ENCODE measurements around the gene KRT10. TPM values are rescaled to one million over a fixed set of nuclear protein-coding genes. Genes with fewer than 3 reads are reported as not detected.

Gene KRT10
- total and polyA plus RNA-seq, 2 donors: 21.1 to 445 TPM

GRCh38 chr17:40779181-40779909, 43.1 kb downstream of the KRT10 start:
- H3K9me3 ChIP-seq (ENCODE audit: control insufficient read depth in 2 of 2, insufficient read depth in 1 of 2, low read length in 1 of 2): no peaks in the 10 kb centered on the region
- no peak overlapping the region for H3K4me3 ChIP-seq (ENCODE audit: low read length in 2 of 2)
- H3K27me3 ChIP-seq (ENCODE audit: control insufficient read depth in 2 of 2, insufficient read depth in 1 of 2, low read length in 1 of 2): peaks cover 4 to 25% of the 10 kb centered on the region in 2 donors
- DNase-seq (ENCODE audit: low read depth in 6 of 9, low spot score in 9 of 9): peak in 1 of 9 donors; percentile 9
- H3K27ac ChIP-seq (ENCODE audit: low read depth in 1 of 2, low read length in 1 of 2): no peak overlapping the region
- 32% methylated on average over 37 of the region's 37 CpGs for WGBS
- H3K4me1 ChIP-seq (ENCODE audit: control insufficient read depth in 2 of 2, insufficient read depth in 2 of 2, low read length in 2 of 2): no peaks in the 10 kb centered on the region
- H3K36me3 ChIP-seq (ENCODE audit: control insufficient read depth in 2 of 2, insufficient read depth in 2 of 2, low read length in 1 of 2): no peaks in the 10 kb centered on the region

DNA sequence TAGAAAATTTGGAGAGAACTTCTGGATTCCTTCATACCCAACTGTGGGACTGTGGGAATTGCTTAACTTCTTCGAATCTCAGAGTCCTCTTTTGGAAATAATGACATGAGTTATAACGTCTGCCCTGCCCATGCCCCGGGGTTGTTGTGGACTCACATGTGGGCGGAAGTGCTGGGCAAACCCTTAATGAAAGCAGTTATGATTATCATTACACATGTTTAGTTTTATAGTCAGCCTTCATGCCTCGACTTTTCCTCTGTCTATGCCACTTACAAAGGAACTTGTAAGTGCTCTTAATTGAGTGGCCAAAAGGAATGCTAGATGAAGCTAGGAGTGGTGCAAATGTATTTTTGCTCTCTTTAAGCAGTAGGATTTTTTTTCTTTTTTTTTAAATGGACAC, 44.0 kb downstream of the KRT10 start:
- Histone ChIP-seq H3K36me3 (ENCODE audit: control insufficient read depth in 2 of 2, insufficient read depth in 2 of 2, low read length in 1 of 2) (no peaks in the 10 kb centered on the region), H3K9me3 (ENCODE audit: control insufficient read depth in 2 of 2, insufficient read depth in 1 of 2, low read length in 1 of 2) (no peaks in the 10 kb centered on the region), H3K27ac (ENCODE audit: low read depth in 1 of 2, low read length in 1 of 2) (no peak overlapping the region), H3K4me3 (ENCODE audit: low read length in 2 of 2) (no peak overlapping the region), H3K27me3 (ENCODE audit: control insufficient read depth in 2 of 2, insufficient read depth in 1 of 2, low read length in 1 of 2) (peaks cover 4 to 25% of the 10 kb centered on the region in 2 donors), H3K4me1 (ENCODE audit: control insufficient read depth in 2 of 2, insufficient read depth in 2 of 2, low read length in 2 of 2) (no peaks in the 10 kb centered on the region)
- DNase-seq (ENCODE audit: low read depth in 6 of 9, low spot score in 9 of 9): no peak
- 89% methylated on average over 5 of the region's 5 CpGs for WGBS

- no peaks in the 10 kb centered on the region for H3K36me3 ChIP-seq (ENCODE audit: control insufficient read depth in 2 of 2, insufficient read depth in 2 of 2, low read length in 1 of 2)
- H3K4me3 ChIP-seq (ENCODE audit: low read length in 2 of 2): no peak overlapping the region
- no peaks in the 10 kb centered on the region for H3K4me1 ChIP-seq (ENCODE audit: control insufficient read depth in 2 of 2, insufficient read depth in 2 of 2, low read length in 2 of 2)
- WGBS: 94% methylated on average over 3 of the region's 3 CpGs
- DNase-seq (ENCODE audit: low read depth in 6 of 9, low spot score in 9 of 9): no peak
- H3K27ac ChIP-seq (ENCODE audit: low read depth in 1 of 2, low read length in 1 of 2): no peak overlapping the region
- H3K27me3 ChIP-seq (ENCODE audit: control insufficient read depth in 2 of 2, insufficient read depth in 1 of 2, low read length in 1 of 2): peaks cover 4 to 25% of the 10 kb centered on the region in 2 donors
- H3K9me3 ChIP-seq (ENCODE audit: control insufficient read depth in 2 of 2, insufficient read depth in 1 of 2, low read length in 1 of 2): no peaks in the 10 kb centered on the region
These were observed 44.4 kb downstream of the KRT10 start for GRCh38 chr17:40777971-40778370.

- H3K4me3 ChIP-seq (ENCODE audit: low read length in 2 of 2): no peak overlapping the region
- no peak for DNase-seq (ENCODE audit: low read depth in 6 of 9, low spot score in 9 of 9)
- no peaks in the 10 kb centered on the region for H3K36me3 ChIP-seq (ENCODE audit: control insufficient read depth in 2 of 2, insufficient read depth in 2 of 2, low read length in 1 of 2)
- no peaks in the 10 kb centered on the region for H3K4me1 ChIP-seq (ENCODE audit: control insufficient read depth in 2 of 2, insufficient read depth in 2 of 2, low read length in 2 of 2)
- peaks cover 4 to 26% of the 10 kb centered on the region in 2 donors for H3K27me3 ChIP-seq (ENCODE audit: control insufficient read depth in 2 of 2, insufficient read depth in 1 of 2, low read length in 1 of 2)
- H3K9me3 ChIP-seq (ENCODE audit: control insufficient read depth in 2 of 2, insufficient read depth in 1 of 2, low read length in 1 of 2): no peaks in the 10 kb centered on the region
- 88% methylated on average over 7 of the region's 7 CpGs for WGBS
- H3K27ac ChIP-seq (ENCODE audit: low read depth in 1 of 2, low read length in 1 of 2): no peak overlapping the region
These were observed 45.0 kb downstream of the KRT10 start for GRCh38 chr17:40777459-40777858.

DNA sequence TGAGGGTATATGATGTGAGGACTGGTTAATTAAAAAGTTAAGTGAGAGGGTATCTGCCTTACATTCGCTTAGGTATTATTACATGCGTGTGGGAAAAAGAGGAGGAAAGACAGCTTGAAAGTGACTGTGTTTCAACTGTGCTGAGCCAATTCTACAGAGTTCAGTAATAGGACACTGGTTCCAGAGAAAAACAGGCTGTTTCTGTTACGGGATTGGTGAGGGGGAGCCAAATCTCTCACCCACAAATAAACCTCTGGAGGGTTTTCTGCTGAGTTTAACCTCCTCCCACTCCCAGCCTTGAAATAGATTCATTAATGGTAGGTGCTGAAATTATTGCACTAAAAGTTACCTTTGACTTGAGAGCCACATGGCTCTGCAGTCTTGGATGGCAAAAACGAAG, 46.5 kb downstream of the KRT10 start:
- H3K27me3 ChIP-seq (ENCODE audit: control insufficient read depth in 2 of 2, insufficient read depth in 1 of 2, low read length in 1 of 2): peaks cover 4 to 27% of the 10 kb centered on the region in 2 donors

DNA sequence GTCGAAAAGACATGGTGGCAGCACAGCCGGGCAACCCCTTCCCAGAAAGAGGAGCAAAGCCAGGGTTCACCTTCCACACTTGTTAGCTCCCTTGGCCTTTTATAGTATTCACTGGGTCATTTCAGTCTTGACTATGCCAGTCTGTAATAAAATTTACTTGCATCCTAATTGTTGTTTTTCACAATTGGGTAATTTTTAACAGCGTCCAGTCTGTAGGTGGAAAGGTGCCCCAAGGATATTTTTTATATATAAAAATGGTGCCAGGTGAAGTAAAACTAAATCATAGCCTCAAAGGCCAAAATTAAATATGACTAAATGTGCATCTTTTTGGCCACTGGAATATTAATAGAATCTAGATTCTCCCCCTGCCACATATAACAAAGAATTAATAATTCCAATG, 50.3 kb downstream of the KRT10 start, which contains the start of gene KRT26:
Gene KRT26, minus strand, starts transcription at position 101 of the 400 bp plus-strand sequence. Its CDS starts 88 bp downstream, at position 13.
- H3K4me3 ChIP-seq (ENCODE audit: low read length in 2 of 2): no peak within 1 kb of the TSS
- H3K4me1 ChIP-seq (ENCODE audit: control insufficient read depth in 2 of 2, insufficient read depth in 2 of 2, low read length in 2 of 2): no peaks in the 10 kb centered on the region
- H3K27me3 ChIP-seq (ENCODE audit: control insufficient read depth in 2 of 2, insufficient read depth in 1 of 2, low read length in 1 of 2): peaks cover 0 to 5% of the 10 kb centered on the region in 2 donors
- no peak for DNase-seq (ENCODE audit: low read depth in 6 of 9, low spot score in 9 of 9)
- 94% methylated on average over 3 of the region's 3 CpGs for WGBS
- no peak within 1 kb of the TSS for H3K27ac ChIP-seq (ENCODE audit: low read depth in 1 of 2, low read length in 1 of 2)
- no peaks in the 10 kb centered on the region for H3K36me3 ChIP-seq (ENCODE audit: control insufficient read depth in 2 of 2, insufficient read depth in 2 of 2, low read length in 1 of 2)
- H3K9me3 ChIP-seq (ENCODE audit: control insufficient read depth in 2 of 2, insufficient read depth in 1 of 2, low read length in 1 of 2): no peaks in the 10 kb centered on the region

More for the DNA sequence above, 46.5 kb downstream of the KRT10 start:
- DNase-seq (ENCODE audit: low read depth in 6 of 9, low spot score in 9 of 9): no peak
- H3K36me3 ChIP-seq (ENCODE audit: control insufficient read depth in 2 of 2, insufficient read depth in 2 of 2, low read length in 1 of 2): no peaks in the 10 kb centered on the region
- no peak overlapping the region for H3K4me3 ChIP-seq (ENCODE audit: low read length in 2 of 2)
- H3K4me1 ChIP-seq (ENCODE audit: control insufficient read depth in 2 of 2, insufficient read depth in 2 of 2, low read length in 2 of 2): no peaks in the 10 kb centered on the region
- H3K9me3 ChIP-seq (ENCODE audit: control insufficient read depth in 2 of 2, insufficient read depth in 1 of 2, low read length in 1 of 2): no peaks in the 10 kb centered on the region
- no peak overlapping the region for H3K27ac ChIP-seq (ENCODE audit: low read depth in 1 of 2, low read length in 1 of 2)
- WGBS: 91% methylated on average over 4 of the region's 4 CpGs

Other genes starting within 250 kb of the KRT10 start
- 126 TPM for gene SMARCE1, start 174.8 kb downstream of the KRT10 start, total RNA-seq
- 109 TPM for gene SMARCE1, start 174.8 kb downstream of the KRT10 start, polyA plus RNA-seq
- 0.19 TPM for gene KRT222, start 157.4 kb downstream of the KRT10 start, total RNA-seq
- 0.84 TPM for gene KRT222, start 157.4 kb downstream of the KRT10 start, polyA plus RNA-seq
- gene KRT24, start 118.9 kb downstream of the KRT10 start, total RNA-seq: 0.14 TPM
- gene KRT24, start 118.9 kb downstream of the KRT10 start, polyA plus RNA-seq: 1.9 TPM
- 0.19 TPM for gene KRT25, start 67.3 kb downstream of the KRT10 start, total RNA-seq
- gene KRT25, start 67.3 kb downstream of the KRT10 start, polyA plus RNA-seq: 1.0 TPM
- not detected for gene KRT26, start 50.4 kb downstream of the KRT10 start, total RNA-seq
- gene KRT26, start 50.4 kb downstream of the KRT10 start, polyA plus RNA-seq: 0.18 TPM
- gene KRT27, start 40.1 kb downstream of the KRT10 start, total RNA-seq: 0.14 TPM
- 1.3 TPM for gene KRT27, start 40.1 kb downstream of the KRT10 start, polyA plus RNA-seq
- 0.05 TPM for gene KRT28, start 22.7 kb downstream of the KRT10 start, total RNA-seq
- gene KRT28, start 22.7 kb downstream of the KRT10 start, polyA plus RNA-seq: 0.37 TPM
- gene KRT12, start 44.6 kb upstream of the KRT10 start, total RNA-seq: 0.52 TPM
- 1.6 TPM for gene KRT12, start 44.6 kb upstream of the KRT10 start, polyA plus RNA-seq
- gene KRT20, start 62.6 kb upstream of the KRT10 start, total RNA-seq: 0.85 TPM
- gene KRT20, start 62.6 kb upstream of the KRT10 start, polyA plus RNA-seq: 3.8 TPM
- 1.5 TPM for gene KRT23, start 115.0 kb upstream of the KRT10 start, total RNA-seq
- 30.7 TPM for gene KRT23, start 115.0 kb upstream of the KRT10 start, polyA plus RNA-seq
- not detected for gene KRT39, start 144.3 kb upstream of the KRT10 start, total RNA-seq
- 0.23 TPM for gene KRT39, start 144.3 kb upstream of the KRT10 start, polyA plus RNA-seq
- 0.09 TPM for gene KRT40, start 161.7 kb upstream of the KRT10 start, total RNA-seq
- gene KRT40, start 161.7 kb upstream of the KRT10 start, polyA plus RNA-seq: 0.11 TPM
- gene KRTAP3-3, start 171.6 kb upstream of the KRT10 start, total RNA-seq: not detected
- gene KRTAP3-3, start 171.6 kb upstream of the KRT10 start, polyA plus RNA-seq: 0.87 TPM
- not detected for gene KRTAP3-2, start 177.3 kb upstream of the KRT10 start, total RNA-seq
- gene KRTAP3-2, start 177.3 kb upstream of the KRT10 start, polyA plus RNA-seq: 0.09 TPM
- gene KRTAP3-1, start 186.5 kb upstream of the KRT10 start, total RNA-seq: not detected
- gene KRTAP3-1, start 186.5 kb upstream of the KRT10 start, polyA plus RNA-seq: 0.09 TPM
- not detected for gene KRTAP1-5, start 204.6 kb upstream of the KRT10 start, total RNA-seq
- 0.05 TPM for gene KRTAP1-5, start 204.6 kb upstream of the KRT10 start, polyA plus RNA-seq
- not detected for gene KRTAP1-4, start 207.6 kb upstream of the KRT10 start, total RNA-seq
- gene KRTAP1-4, start 207.6 kb upstream of the KRT10 start, polyA plus RNA-seq: not detected
- gene KRTAP1-3, start 212.3 kb upstream of the KRT10 start, total RNA-seq: not detected
- gene KRTAP1-3, start 212.3 kb upstream of the KRT10 start, polyA plus RNA-seq: not detected
- gene KRTAP1-1, start 218.8 kb upstream of the KRT10 start, total RNA-seq: not detected
- gene KRTAP1-1, start 218.8 kb upstream of the KRT10 start, polyA plus RNA-seq: 0.14 TPM
- not detected for gene KRTAP2-1, start 224.7 kb upstream of the KRT10 start, total RNA-seq
- gene KRTAP2-1, start 224.7 kb upstream of the KRT10 start, polyA plus RNA-seq: 0.05 TPM
- gene KRTAP2-2, start 232.6 kb upstream of the KRT10 start, total RNA-seq: not detected
- not detected for gene KRTAP2-2, start 232.6 kb upstream of the KRT10 start, polyA plus RNA-seq
- gene KRTAP2-3, start 237.5 kb upstream of the KRT10 start, total RNA-seq: not detected
- 0.18 TPM for gene KRTAP2-3, start 237.5 kb upstream of the KRT10 start, polyA plus RNA-seq
- not detected for gene KRTAP2-4, start 243.3 kb upstream of the KRT10 start, total RNA-seq
- gene KRTAP2-4, start 243.3 kb upstream of the KRT10 start, polyA plus RNA-seq: not detected